HAP-1 (cell line): Measurements from ENCODE around the gene POFUT2.
"Not testable (repeated sequence)": the region's sequence is repeated elsewhere in the genome, so short reads cannot be mapped to it uniquely, and the experiment has no call there.

ENCODE experiments used
- DNase-seq, 2 experiments: peaks; one replicate each; pipeline ENCODE4 v3.0.0-alpha.2; 2016 to 2020; ENCODE audit warnings: low spot score in 2 of 2
- H3K27me3 ChIP-seq: fragments of 250-450 bp; sonication (Bioruptor Pico); 2 replicates; pipeline ENCODE4 v1.5.1; 2020; ENCODE audit warnings: low read depth, mild to moderate bottlenecking, moderate library complexity
- H3K36me3 ChIP-seq: fragments of 250-450 bp; sonication (Bioruptor Pico); replicated peaks from 2 replicates; pipeline ENCODE4 v1.5.1; 2020; ENCODE audit warnings: mild to moderate bottlenecking
- H3K4me1 ChIP-seq: fragments of 250-450 bp; sonication (Bioruptor Pico); 2 replicates; pipeline ENCODE4 v1.5.1; 2020; ENCODE audit warnings: mild to moderate bottlenecking
- H3K4me3 ChIP-seq: fragments of 250-450 bp; sonication (Bioruptor Pico); 2 replicates; pipeline ENCODE4 v1.5.1; 2020; ENCODE audit warnings: mild to moderate bottlenecking, moderate library complexity
- H3K9me3 ChIP-seq: fragments of 250-450 bp; sonication (Bioruptor Pico); 2 replicates; pipeline ENCODE4 v1.5.1; 2020; ENCODE audit warnings: mild to moderate bottlenecking, moderate library complexity
- in situ Hi-C: fragments of 300-500 bp; cut with MboI; formaldehyde crosslinking; loops from 3 replicates; pipeline ENCODE4 v1.14.3; 2020; ENCODE audit warnings: low sequenced_read_pairs, inconsistent platforms, mixed read lengths

Gene POFUT2

DNA sequence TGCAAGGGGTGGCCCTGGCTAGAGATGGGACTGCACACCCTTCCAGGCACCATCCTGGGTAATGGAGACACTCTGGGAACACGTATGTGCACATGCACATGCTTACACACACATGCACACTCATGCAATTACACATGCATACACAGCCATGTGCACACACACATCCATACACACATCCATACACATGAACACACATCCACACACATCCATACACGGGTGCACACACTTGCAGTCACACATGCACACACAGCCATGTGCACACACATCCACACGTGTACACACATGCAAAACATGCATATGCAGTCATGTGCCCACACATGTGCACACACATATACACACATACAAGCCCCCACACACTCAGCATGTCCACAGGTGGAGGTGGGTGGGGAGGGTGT, 22.3 kb upstream of the POFUT2 start:
- Histone ChIP-seq H3K4me1 (peaks cover 2% of the 10 kb centered on the region), H3K36me3 (no peaks in the 10 kb centered on the region), H3K4me3 (no peak overlapping the region), H3K9me3 (peaks cover 8% of the 10 kb centered on the region; the same call in 1 of the 2 replicates), H3K27me3 (no peaks in the 10 kb centered on the region)
- DNase-seq, result no peak
- in situ Hi-C loops, result no loop called here

DNA sequence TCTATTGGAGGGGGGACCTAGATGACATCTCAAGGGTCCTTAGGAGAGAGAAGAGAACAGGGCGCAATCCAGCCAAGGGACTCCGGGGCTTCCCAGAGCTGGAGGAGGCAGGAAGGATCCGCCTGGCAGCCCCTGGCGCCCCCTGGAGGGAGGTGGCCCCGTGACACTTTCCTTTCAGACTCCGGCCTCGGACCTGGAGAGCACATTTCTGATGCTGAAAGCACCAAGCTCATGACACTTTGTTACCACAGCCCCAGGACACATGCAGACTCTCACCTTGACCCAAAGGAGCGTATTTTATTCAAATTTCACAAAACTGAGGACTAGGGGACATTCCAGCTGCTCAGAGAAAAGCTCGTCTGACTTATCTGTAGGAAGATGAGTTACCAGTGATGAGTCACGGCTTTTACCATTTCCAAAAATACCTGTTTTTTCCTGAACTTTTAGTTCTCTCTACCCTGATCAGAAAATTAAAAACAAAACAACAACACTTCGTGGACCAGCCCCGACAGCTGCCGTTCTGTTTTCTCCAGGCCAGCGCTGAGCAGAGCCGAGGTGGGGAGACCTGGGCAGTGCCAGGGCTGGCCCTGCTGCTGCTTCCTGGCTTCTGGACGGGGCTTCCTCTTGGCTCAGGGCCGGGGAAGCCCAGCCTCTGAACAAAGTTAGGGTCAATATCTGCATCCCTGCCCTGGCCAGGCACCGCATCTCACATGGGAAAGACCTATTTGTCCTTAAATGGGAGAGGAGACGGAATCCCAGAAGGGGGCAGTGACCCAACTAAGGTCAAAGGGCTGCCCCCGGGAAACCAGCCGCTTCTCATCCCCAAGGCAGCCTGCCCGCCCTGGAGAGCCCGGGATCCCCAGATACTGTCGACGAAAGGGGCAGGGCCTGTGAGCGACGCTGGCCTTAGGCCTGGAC, 21.6 kb upstream of the POFUT2 start:
- in situ Hi-C loops, result no loop called here
- peak; percentile 37 to 85 for DNase-seq
- no peaks in the 10 kb centered on the region for H3K4me1 ChIP-seq

DNA sequence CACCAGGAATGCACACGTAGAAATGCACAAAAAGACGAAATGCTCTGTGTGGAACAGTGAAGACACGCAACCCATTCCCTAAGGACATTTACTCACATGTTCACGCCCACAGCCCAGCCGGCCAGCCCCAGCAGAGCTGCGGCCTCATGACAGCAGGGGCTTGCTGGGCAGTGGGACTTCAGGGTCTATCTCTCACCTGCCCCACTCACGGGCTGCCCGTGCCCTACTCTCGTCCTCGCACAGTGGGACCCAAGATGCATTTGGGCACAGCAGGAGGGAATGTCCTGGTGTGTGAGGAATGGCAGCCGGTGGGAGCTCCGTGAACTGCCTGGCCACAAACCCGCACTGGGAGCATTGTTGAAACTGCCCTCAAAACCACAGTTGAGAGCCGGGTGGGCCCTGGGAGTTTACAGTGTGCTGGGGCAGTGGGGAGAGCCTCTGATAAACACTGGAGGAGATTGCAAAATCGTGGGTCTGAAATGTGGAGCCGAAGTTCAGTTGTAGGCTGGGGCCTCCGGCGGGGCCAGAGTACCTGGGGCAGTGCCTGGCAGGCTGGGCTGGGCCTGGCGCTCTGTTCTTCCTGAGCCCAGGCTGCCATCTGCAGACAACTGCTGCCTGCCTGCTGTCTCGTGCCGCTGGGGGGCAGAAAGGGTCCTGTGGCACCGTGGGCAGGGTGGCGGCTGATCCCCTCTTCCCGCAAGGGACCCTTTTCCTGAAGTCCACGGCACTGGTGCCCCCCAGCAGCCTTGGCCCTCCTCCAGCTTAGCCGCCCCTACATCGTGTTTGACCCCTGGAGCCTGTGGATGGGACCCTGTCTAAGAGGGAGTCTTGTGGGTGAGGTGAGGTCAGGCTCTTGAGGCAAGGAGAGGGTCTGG, 20.7 kb upstream of the POFUT2 start:
- H3K9me3 ChIP-seq, result peaks cover 2% of the 10 kb centered on the region; the same call in 1 of the 2 replicates
- in situ Hi-C loops, result no loop called here
- H3K27me3 ChIP-seq, result no peaks in the 10 kb centered on the region
- no peaks in the 10 kb centered on the region for H3K36me3 ChIP-seq
- DNase-seq, result no peak
- no peaks in the 10 kb centered on the region for H3K4me1 ChIP-seq
- no peak overlapping the region for H3K4me3 ChIP-seq

More for the DNA sequence above, 21.6 kb upstream of the POFUT2 start:
- Histone ChIP-seq H3K4me3 (no peak overlapping the region), H3K36me3 (no peaks in the 10 kb centered on the region), H3K27me3 (no peaks in the 10 kb centered on the region), H3K9me3 (peaks cover 2% of the 10 kb centered on the region; the same call in 1 of the 2 replicates)

DNA sequence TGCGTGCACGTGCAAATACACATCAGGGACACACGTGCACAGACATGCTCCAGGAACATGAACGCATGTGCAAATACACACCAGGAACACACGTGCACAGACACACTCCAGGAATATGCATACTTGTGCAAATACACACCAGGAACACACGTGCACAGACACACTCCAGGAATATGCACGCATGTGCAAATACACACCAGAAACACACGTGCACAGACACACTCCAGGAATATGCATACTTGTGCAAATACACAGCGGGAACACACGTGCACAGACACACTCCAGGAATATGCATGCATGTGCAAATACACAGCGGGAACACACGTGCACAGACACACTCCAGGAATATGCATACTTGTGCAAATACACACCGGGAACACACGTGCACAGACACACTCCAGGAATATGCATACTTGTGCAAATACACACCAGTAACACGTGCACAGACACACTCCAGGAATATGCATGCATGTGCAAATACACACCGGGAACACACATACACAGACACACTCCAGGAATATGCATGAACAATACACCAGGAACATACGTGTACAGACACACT, 20.0 kb upstream of the POFUT2 start:
- H3K4me3 ChIP-seq, DNase-seq, H3K4me1 ChIP-seq, H3K27me3 ChIP-seq, H3K9me3 ChIP-seq, H3K36me3 ChIP-seq, in situ Hi-C loops: not testable (repeated sequence)

DNA sequence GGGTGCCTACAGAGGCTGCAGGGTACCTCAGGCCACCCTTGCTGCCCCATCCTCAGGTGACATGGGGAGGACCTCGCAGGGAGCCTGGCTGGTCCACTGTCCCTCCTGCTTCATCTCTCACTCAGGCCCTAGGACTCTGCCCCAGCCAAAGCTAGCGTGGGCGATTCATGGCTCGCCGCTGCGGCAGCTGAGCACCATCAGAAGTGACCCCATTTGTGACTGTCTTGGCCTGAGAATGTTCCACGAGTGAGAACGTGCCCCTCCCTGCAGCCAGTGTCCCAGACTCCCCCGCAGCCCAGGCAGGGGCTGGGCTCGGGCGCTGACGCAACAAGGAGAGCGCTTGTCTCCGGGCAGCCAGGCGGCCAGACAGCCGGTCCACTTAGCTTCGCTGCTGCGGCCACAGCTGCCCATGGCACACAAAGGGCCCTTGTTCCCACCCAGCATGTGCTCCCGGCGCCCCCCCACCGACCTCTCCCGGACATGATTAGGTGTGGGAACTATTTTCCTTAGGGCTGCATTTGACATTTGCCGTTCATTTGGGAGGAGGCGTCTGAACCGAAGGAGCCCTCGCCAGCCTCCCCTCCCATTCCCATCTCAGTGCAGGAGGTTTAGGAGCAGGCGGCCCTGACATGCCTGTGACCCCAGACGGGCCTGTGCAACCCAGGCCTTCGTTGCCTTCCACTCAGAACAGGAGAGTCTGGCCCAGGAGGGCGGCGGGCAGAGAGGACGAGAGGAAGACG, 19.3 kb upstream of the POFUT2 start:
- Histone ChIP-seq H3K4me3 (no peak overlapping the region), H3K4me1 (no peaks in the 10 kb centered on the region)

DNA sequence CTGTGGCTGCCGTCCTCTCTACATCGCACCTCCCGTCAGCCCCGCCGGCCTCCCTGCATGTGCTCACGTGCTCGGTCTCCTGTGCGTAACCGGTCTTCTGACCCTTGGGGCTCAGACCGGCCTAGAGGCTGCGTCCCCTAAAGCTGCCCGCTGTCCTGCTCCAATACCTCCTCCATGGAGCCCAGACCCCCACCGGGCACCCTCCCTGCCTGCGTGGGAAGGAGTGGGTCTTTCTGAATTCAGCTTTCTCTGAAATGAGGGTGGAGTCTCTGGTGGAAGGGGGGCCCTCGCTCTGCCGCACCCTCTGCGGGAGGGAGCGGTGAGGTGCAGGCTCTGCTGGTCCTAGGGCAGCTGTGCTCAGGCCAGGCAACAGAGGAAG, 18.7 kb upstream of the POFUT2 start:
- Histone ChIP-seq H3K9me3 (no peaks in the 10 kb centered on the region), H3K4me3 (no peak overlapping the region), H3K27me3 (no peaks in the 10 kb centered on the region), H3K36me3 (no peaks in the 10 kb centered on the region), H3K4me1 (no peaks in the 10 kb centered on the region)
- in situ Hi-C loops, result no loop called here
- DNase-seq, result no peak

More for the DNA sequence above, 19.3 kb upstream of the POFUT2 start:
- no peaks in the 10 kb centered on the region for H3K36me3 ChIP-seq
- no peak for DNase-seq
- in situ Hi-C loops, result no loop called here
- no peaks in the 10 kb centered on the region for H3K27me3 ChIP-seq
- H3K9me3 ChIP-seq, result no peaks in the 10 kb centered on the region

DNA sequence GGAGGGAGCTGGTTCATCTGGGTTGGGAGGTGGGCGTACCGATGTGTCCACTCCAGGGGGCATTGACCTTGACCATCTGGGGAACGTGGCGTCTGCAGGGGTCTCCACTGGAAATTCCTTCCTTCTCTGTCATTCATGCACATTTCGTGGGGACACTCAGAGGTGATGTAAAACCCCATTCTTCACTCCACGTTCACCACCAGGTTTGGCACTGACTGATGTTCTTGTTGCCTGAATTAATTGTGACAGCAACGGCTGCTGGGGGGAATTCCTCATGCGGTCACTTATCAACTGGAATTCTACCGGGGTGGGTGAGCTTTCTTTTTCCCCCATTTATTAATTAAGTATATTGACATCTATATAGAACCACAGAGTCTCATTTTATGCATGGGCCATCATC, 18.1 kb upstream of the POFUT2 start:
- no peak overlapping the region for H3K4me3 ChIP-seq
- H3K9me3 ChIP-seq, result no peaks in the 10 kb centered on the region
- no peaks in the 10 kb centered on the region for H3K4me1 ChIP-seq
- DNase-seq, result no peak
- H3K36me3 ChIP-seq, result no peaks in the 10 kb centered on the region
- H3K27me3 ChIP-seq, result no peaks in the 10 kb centered on the region
- in situ Hi-C loops, result no loop called here

DNA sequence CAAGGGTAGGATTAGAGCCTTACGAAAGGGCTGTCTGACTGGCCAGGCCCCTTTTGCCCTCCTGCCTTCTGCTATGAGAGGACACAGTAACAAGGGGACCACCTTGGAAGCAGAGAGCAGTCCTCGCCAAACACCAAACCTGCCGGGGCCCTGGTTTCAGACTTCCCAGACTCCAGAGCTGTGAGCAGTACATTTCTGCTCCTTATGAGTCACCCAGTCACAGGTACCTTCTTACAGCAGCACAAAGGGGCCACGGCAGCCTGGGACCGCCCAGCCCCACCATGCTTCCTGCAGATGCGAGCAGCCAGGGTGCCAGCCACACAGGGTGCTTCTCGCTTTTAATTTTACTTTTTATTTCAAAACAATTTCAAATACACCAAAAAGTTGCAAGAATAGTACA, 17.2 kb upstream of the POFUT2 start:
- Histone ChIP-seq H3K4me1 (no peaks in the 10 kb centered on the region), H3K27me3 (no peaks in the 10 kb centered on the region), H3K36me3 (no peaks in the 10 kb centered on the region), H3K9me3 (no peaks in the 10 kb centered on the region), H3K4me3 (no peak overlapping the region)
- DNase-seq, result no peak
- in situ Hi-C loops, result loop anchor here (5.0 kb wide), 1 partner anchor 127 kb away; no protein-coding TSS in a partner anchor

DNA sequence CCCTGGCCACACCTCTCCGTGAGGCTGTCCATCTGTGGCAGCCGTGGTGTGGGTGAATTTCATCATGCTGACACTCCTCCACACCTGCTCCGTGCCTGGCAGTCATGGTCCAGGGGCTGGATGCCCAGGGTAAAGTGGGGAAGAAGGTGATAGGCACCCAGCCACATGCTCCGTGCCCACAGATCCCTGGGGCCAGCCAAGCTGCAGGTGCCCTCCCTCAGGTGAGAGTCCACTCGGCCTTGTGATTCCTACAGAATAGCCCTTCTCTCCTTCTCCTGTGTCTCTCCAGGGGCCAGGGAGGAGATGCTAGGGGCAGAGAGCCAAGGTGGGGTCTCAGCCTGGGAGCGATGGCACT, 16.8 kb upstream of the POFUT2 start:
- Histone ChIP-seq H3K9me3 (no peaks in the 10 kb centered on the region), H3K27me3 (no peaks in the 10 kb centered on the region), H3K4me3 (no peak overlapping the region), H3K4me1 (no peaks in the 10 kb centered on the region), H3K36me3 (no peaks in the 10 kb centered on the region)
- DNase-seq, result no peak
- in situ Hi-C loops, result loop anchor here (5.0 kb wide), 1 partner anchor 128 kb away; no protein-coding TSS in a partner anchor

DNA sequence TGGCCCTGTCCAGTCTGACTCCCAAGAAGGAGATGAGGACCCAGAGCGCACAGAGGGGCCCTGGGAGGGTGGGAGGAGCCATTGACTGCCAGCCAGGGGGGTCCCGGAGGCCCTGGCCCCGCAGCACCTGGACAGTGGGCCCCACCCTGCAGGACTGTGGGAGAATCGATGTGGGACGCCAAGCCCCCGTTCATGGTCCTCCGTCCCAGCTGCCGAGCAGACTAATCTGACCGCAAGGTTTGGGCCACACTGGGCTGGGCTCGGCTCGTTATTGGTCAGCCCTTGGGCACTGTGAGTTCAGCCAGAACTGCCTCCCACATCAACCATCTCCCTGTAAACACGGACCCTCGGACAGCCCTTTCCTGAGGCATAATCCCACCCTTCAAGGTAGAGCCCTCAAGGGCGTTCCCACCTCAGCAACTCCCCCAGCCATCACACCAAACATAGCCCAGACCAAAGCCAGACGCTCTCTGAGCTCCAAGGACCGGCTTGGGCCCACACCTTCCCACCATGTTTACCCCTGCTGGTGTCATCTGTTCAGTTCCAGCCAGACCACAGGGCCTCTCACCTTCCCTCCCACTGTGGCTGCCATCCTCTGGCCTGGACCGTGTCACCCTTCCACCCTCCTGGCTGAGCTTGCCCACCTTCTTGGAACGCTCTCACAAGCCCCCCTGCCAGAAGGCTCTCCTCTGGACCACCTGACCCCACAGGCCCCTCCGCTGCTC, 16.2 kb upstream of the POFUT2 start:
- no peak overlapping the region for H3K4me3 ChIP-seq
- no peaks in the 10 kb centered on the region for H3K9me3 ChIP-seq
- no peaks in the 10 kb centered on the region for H3K27me3 ChIP-seq
- no peak for DNase-seq
- in situ Hi-C loops, result loop anchor here (5.0 kb wide), 1 partner anchor 128 kb away; no protein-coding TSS in a partner anchor
- H3K4me1 ChIP-seq, result no peaks in the 10 kb centered on the region
- H3K36me3 ChIP-seq, result no peaks in the 10 kb centered on the region

DNA sequence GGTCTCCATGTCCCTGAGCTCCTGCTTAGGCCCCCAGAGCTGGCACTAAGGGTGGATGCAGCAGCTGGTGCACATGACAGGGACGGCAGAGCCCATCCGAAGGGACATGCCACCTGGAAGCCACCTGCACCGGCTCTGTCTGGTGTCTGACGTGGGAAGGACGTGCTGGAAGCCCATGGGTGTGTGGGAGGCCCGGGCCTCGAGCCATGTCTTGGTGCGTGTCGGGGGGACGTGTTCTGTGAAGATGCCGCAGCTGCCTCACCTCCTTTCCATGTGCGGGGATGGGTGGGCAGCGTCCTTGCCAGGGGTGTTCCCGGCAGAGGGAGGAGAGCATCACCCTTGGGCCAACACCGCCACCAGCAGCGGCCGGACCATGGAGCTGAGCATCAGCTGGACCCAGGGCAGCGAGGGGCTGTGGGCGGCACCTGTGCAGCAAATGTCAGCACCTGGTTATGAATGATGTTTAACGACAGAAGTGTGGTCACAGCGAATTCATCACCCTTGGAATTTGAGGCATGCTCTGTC, 15.5 kb upstream of the POFUT2 start:
- no peak for DNase-seq

More for the DNA sequence above, 15.5 kb upstream of the POFUT2 start:
- H3K4me3 ChIP-seq, result no peak overlapping the region
- in situ Hi-C loops, result loop anchor here (5.0 kb wide), 1 partner anchor 129 kb away; no protein-coding TSS in a partner anchor
- no peaks in the 10 kb centered on the region for H3K36me3 ChIP-seq
- H3K27me3 ChIP-seq, result no peaks in the 10 kb centered on the region
- H3K4me1 ChIP-seq, result no peaks in the 10 kb centered on the region
- no peaks in the 10 kb centered on the region for H3K9me3 ChIP-seq
